ENCODE measurements around the gene SLC22A23.

The SLC22A23 gene

DNA sequence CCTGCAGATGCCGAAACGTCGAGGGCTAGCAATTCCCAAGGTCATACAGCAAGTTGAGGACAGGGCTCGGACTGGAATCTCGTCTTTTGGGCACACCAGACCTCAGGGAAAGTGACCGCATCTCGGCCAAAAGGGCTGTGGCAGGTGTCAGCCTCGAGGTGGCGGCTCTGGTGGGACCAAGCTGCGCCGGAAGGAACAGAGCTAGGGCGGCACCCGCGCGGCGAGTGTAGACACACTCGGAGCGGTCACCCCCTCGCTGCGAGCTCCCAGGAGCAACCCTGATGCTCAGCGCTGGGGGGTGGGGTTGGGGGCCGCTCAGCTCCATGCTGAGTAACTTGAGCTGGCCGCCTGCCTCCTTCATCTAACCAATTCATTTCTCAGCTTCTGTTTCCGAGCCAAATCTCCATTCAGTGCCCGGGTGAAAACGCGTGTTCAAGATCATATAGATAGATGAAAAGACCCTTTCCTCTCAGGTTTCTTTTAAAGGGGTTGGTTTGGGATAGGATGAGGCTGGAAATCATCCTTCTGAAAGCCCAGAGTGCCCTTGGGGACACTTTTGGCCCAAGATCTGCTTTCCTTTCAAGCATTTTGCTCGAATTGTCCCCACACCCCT is 227.2 kb downstream of the SLC22A23 start:
- TF ChIP-seq JUND (IDR thresholded peaks at IDR 0.05; ENCODE audit: low read depth): no peak
- DNase-seq (ENCODE audit: low read depth in 1 of 2, low spot score in 1 of 2): peak in 1 of 2 experiments; percentile 31
- in situ Hi-C loops (cut with HindIII; ENCODE audit: low pct_unique_long_range_greater_than_20kb, low sequenced_read_pairs): no loop called here

DNA sequence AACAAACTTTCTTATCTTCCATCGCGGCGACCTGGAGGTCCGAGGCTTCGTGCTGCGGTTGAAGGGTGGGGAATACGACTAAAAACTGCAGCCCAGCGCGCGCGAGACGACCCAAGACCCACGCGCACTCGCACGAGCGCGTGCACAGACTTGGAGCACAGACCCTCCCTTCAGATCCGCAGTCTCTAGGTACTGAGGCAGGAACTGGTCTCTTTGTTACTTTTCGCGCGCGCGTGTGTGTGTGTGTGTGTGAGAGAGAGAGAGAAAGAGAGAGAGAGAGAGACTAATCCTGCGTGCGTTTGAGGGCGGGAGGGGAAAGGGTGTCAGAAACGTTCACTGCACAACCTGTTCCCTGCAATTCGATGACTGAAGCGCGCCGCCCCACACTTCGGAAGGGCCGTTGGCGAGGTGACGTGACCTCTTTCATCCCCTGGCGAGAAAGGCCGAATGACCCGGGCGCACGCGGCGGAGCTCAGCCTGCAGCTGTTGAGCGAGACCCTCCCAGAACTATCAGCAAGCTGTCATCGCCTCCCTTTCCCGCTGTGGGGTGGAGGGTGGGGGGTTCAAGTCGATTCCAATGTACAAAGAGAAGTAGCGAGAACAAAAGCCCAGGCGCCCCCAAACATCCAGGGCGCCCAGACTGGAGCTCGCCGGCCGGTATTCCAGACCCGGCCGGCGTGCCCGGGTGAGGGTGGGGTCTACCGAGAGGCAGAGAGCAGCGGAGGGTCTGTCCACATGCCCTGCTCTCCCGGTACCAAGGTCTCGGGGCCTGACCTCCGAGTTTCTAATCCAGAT is 227.9 kb downstream of the SLC22A23 start:
- peak in 1 of 2 experiments; percentile 44 for DNase-seq (ENCODE audit: low read depth in 1 of 2, low spot score in 1 of 2)
- no peak for TF ChIP-seq JUND (IDR thresholded peaks at IDR 0.05; ENCODE audit: low read depth)
- in situ Hi-C loops (cut with HindIII; ENCODE audit: low pct_unique_long_range_greater_than_20kb, low sequenced_read_pairs): no loop called here

DNA sequence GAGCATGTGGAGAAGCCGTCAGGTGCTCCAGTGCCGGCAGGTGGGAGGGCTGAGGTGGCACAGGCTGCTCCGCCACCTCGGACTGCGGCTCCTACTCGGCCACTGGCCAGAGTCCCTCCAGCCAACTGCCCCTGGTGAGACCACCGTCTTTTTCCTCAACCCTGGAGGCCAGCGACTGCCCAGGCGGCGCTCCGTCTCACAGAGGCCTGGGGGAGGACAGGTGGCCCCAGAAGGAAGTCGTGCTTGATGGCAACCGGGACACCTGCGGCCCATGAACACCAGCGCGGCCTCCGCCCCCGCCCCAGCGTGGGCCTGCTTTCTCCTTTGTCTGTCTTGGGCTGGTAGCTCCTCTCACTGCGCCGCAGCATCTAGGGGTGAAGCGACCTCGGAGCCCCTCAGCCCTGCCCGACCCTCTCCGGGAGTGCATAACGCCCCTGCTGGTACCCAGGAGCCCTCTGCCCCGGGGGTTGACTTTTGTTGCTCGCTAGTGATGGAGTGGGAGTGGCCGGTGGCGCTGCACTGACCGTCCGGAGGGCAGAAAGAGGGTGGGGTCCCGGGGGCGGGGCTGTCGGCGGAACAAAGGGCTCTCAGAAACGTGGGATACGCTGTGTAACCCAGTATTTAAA is 228.7 kb downstream of the SLC22A23 start:
- in situ Hi-C loops (cut with HindIII; ENCODE audit: low pct_unique_long_range_greater_than_20kb, low sequenced_read_pairs): no loop called here
- peak in 1 of 2 experiments; percentile 13 for DNase-seq (ENCODE audit: low read depth in 1 of 2, low spot score in 1 of 2)
- TF ChIP-seq JUND (IDR thresholded peaks at IDR 0.05; ENCODE audit: low read depth): no peak

DNA sequence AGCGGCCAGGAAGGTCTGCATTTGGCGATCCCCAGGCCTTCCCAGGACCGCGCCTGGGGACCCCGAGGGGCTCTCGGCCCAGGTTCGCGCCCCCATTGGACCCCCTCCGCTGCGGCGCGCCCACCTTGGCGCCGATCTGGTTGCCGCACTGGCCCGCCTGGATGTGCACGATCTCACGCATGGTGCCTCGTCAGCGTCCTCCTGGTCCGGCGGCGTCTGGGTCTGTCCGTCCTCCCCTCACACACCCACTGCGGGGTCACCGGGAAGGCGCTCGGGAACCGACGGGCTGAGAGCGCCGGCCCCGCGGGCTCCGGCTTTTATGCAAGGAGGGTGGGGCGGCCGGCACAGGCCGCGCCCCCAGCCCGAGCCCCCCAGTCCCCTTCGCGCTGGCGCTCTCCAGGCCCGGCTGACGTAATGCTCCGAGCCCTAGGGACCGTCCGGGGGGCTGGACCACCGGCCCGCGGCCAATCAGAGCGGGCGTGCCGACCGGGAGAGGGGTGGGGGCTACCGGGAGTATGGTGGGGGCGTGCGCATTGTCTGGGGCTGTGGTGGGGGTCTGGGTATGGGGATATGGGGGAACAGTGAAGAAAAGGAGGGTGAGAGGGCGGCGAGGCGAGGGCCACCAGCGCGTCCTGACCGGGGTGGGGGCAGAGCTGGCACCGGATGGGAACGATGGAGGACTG is 229.3 kb downstream of the SLC22A23 start, which contains the start of gene TUBB2B:
TUBB2B (minus strand) TSS at position 291 of the 683 bp plus-strand sequence; CDS start at position 181, 110 bp downstream.
- in situ Hi-C loops (cut with HindIII; ENCODE audit: low pct_unique_long_range_greater_than_20kb, low sequenced_read_pairs): no loop called here
- no peak for TF ChIP-seq JUND (IDR thresholded peaks at IDR 0.05; ENCODE audit: low read depth)
- DNase-seq (ENCODE audit: low read depth in 1 of 2, low spot score in 1 of 2): peak in 1 of 2 experiments; percentile 7

- in situ Hi-C loops (cut with HindIII; ENCODE audit: low pct_unique_long_range_greater_than_20kb, low sequenced_read_pairs): no loop called here
- peak; percentile 15 to 44 for DNase-seq (ENCODE audit: low read depth in 1 of 2, low spot score in 1 of 2)
Measured at GRCh38 chr6:3226481-3227362, 230.1 kb downstream of the SLC22A23 start.

GRCh38 chr6:3226042-3226441 is 230.8 kb downstream of the SLC22A23 start:
- no peak for TF ChIP-seq JUND (IDR thresholded peaks at IDR 0.05; ENCODE audit: low read depth)
- no peak for DNase-seq (ENCODE audit: low read depth in 1 of 2, low spot score in 1 of 2)
- in situ Hi-C loops (cut with HindIII; ENCODE audit: low pct_unique_long_range_greater_than_20kb, low sequenced_read_pairs): no loop called here

More at GRCh38 chr6:3226481-3227362, 230.1 kb downstream of the SLC22A23 start:
- TF ChIP-seq JUND (IDR thresholded peaks at IDR 0.05; ENCODE audit: low read depth): no peak

DNA sequence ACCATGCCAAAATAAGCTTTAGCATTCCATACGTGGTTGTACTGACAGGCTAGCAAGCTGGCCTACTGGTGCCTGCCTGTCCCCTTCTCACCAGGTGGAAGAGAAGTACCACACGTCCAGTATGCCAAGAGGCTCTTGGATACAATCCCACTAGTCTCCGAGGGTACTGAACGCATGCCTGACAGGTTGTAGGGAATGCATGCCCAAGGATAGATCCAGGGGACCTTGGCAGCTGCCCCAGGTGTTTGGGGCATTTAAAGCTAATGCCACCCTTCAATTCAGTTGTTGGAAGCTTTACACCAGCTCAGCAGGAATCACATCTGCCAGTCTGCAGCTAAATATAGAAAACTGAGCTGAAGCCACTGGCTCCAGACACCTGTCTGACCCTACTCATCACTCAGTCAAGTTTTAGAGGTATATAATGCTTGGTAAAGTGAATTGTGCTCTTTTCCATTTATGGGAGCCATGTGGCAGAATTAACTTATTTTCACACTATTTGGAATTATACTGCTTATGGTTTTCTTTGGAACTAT is 234.3 kb downstream of the SLC22A23 start:
- TF ChIP-seq JUND (IDR thresholded peaks at IDR 0.05; ENCODE audit: low read depth): no peak
- DNase-seq (ENCODE audit: low read depth in 1 of 2, low spot score in 1 of 2): no peak
- in situ Hi-C loops (cut with HindIII; ENCODE audit: low pct_unique_long_range_greater_than_20kb, low sequenced_read_pairs): no loop called here

DNA sequence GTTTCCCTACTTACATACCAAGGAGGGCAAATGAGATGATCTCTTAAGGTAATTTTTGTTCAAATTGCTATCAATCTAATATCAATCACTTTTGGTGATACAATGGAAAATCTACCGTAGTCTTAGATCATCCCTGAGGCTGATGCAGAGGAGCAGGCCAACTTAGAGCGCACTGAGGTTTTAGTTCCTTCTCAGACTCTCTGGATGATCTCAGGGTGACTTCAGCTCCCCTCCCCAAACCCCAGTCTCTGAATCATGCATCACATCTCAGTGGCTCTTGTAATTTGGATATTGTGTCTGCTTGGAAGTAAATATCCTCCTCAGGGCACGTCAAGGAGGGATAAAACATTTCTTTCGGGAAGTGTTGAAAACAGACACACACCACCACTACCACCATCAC is 235.3 kb downstream of the SLC22A23 start:
- no peak for TF ChIP-seq JUND (IDR thresholded peaks at IDR 0.05; ENCODE audit: low read depth)
- in situ Hi-C loops (cut with HindIII; ENCODE audit: low pct_unique_long_range_greater_than_20kb, low sequenced_read_pairs): no loop called here

GRCh38 chr6:3220366-3220765 is 236.5 kb downstream of the SLC22A23 start:
- no peak for TF ChIP-seq JUND (IDR thresholded peaks at IDR 0.05; ENCODE audit: low read depth)
- in situ Hi-C loops (cut with HindIII; ENCODE audit: low pct_unique_long_range_greater_than_20kb, low sequenced_read_pairs): no loop called here
- DNase-seq (ENCODE audit: low read depth in 1 of 2, low spot score in 1 of 2): no peak

More for the DNA sequence above, 235.3 kb downstream of the SLC22A23 start:
- DNase-seq (ENCODE audit: low read depth in 1 of 2, low spot score in 1 of 2): no peak

Data from T47D (cell line).